ENCODE measurements around the gene TNFSF9.
"Not testable (repeated sequence)": the region's sequence is repeated elsewhere in the genome, so short reads cannot be mapped to it uniquely, and the experiment has no call there.

The TNFSF9 gene

GRCh38 chr19:6498294-6499036 is 32.4 kb upstream of the TNFSF9 start:
- Mint-ChIP-seq H3K4me1 (peaks cover 22% of the 10 kb centered on the region), H3K9me3 (no peaks in the 10 kb centered on the region), H3K4me3 (no peak overlapping the region), H3K27me3 (no peaks in the 10 kb centered on the region), H3K27ac (ENCODE audit: low read depth) (no peak overlapping the region), H3K36me3 (ENCODE audit: insufficient read depth) (peaks cover 9% of the 10 kb centered on the region)
- DNase-seq (ENCODE audit: low spot score in 2 of 2) (no peak), ATAC-seq (replicated peaks; ENCODE audit: extremely low read depth, poor library complexity, severe bottlenecking) (no peak)

GRCh38 chr19:6499052-6499790 is 31.6 kb upstream of the TNFSF9 start:
- H3K4me3 Mint-ChIP-seq = no peak overlapping the region
- no peak for DNase-seq (ENCODE audit: low spot score in 2 of 2)
- peaks cover 22% of the 10 kb centered on the region for H3K4me1 Mint-ChIP-seq
- H3K9me3 Mint-ChIP-seq = no peaks in the 10 kb centered on the region
- ATAC-seq (replicated peaks; ENCODE audit: extremely low read depth, poor library complexity, severe bottlenecking) = no peak
- no peak overlapping the region for H3K27ac Mint-ChIP-seq (ENCODE audit: low read depth)
- no peaks in the 10 kb centered on the region for H3K27me3 Mint-ChIP-seq
- H3K36me3 Mint-ChIP-seq (ENCODE audit: insufficient read depth) = peaks cover 9% of the 10 kb centered on the region

- ATAC-seq (replicated peaks; ENCODE audit: extremely low read depth, poor library complexity, severe bottlenecking) (no peak), DNase-seq (ENCODE audit: low spot score in 2 of 2) (no peak)
- Mint-ChIP-seq H3K9me3 (no peaks in the 10 kb centered on the region), H3K4me1 (peaks cover 28% of the 10 kb centered on the region), H3K27me3 (no peaks in the 10 kb centered on the region), H3K36me3 (ENCODE audit: insufficient read depth) (peaks cover 6% of the 10 kb centered on the region), H3K27ac (ENCODE audit: low read depth) (peak overlapping the region; percentile 58), H3K4me3 (peak overlapping the region; percentile 89)
Observed at GRCh38 chr19:6500837-6501739, 29.7 kb upstream of the TNFSF9 start.

GRCh38 chr19:6501740-6502648 is 28.8 kb upstream of the TNFSF9 start, which contains the start of gene TUBB4A:
TUBB4A (minus strand) TSS chr19:6502309; CDS start chr19:6502212, 97 bp downstream.
- Mint-ChIP-seq H3K9me3 (no peaks in the 10 kb centered on the region), H3K36me3 (ENCODE audit: insufficient read depth) (peaks cover 6% of the 10 kb centered on the region), H3K27ac (ENCODE audit: low read depth) (peak within 1 kb of the TSS; percentile 62), H3K4me3 (peak within 1 kb of the TSS; percentile 89), H3K4me1 (peaks cover 28% of the 10 kb centered on the region), H3K27me3 (no peaks in the 10 kb centered on the region)
- ATAC-seq (replicated peaks; ENCODE audit: extremely low read depth, poor library complexity, severe bottlenecking) (peak; percentile 33), DNase-seq (ENCODE audit: low spot score in 2 of 2) (peak in 1 of 2 donors; percentile 11)

- Mint-ChIP-seq H3K4me1 (peaks cover 23% of the 10 kb centered on the region), H3K27me3 (no peaks in the 10 kb centered on the region), H3K27ac (ENCODE audit: low read depth) (peak overlapping the region; percentile 62), H3K9me3 (no peaks in the 10 kb centered on the region), H3K36me3 (ENCODE audit: insufficient read depth) (peaks cover 3% of the 10 kb centered on the region), H3K4me3 (peak overlapping the region; percentile 89)
- DNase-seq (ENCODE audit: low spot score in 2 of 2) = no peak
- ATAC-seq (replicated peaks; ENCODE audit: extremely low read depth, poor library complexity, severe bottlenecking) = no peak
Observed at GRCh38 chr19:6503407-6504201, 27.2 kb upstream of the TNFSF9 start.

GRCh38 chr19:6508028-6508771 is 22.6 kb upstream of the TNFSF9 start:
- not testable (repeated sequence) for H3K4me3 Mint-ChIP-seq; H3K27me3 Mint-ChIP-seq; ATAC-seq (replicated peaks; ENCODE audit: extremely low read depth, poor library complexity, severe bottlenecking); H3K4me1 Mint-ChIP-seq; H3K36me3 Mint-ChIP-seq (ENCODE audit: insufficient read depth); H3K27ac Mint-ChIP-seq (ENCODE audit: low read depth); H3K9me3 Mint-ChIP-seq; DNase-seq (ENCODE audit: low spot score in 2 of 2)

GRCh38 chr19:6509118-6509971 is 21.5 kb upstream of the TNFSF9 start:
- H3K36me3 Mint-ChIP-seq (ENCODE audit: insufficient read depth) = peaks cover 4% of the 10 kb centered on the region
- H3K27ac Mint-ChIP-seq (ENCODE audit: low read depth) = no peak overlapping the region

GRCh38 chr19:6510618-6511017 is 20.2 kb upstream of the TNFSF9 start:
- ATAC-seq (replicated peaks; ENCODE audit: extremely low read depth, poor library complexity, severe bottlenecking) (no peak), DNase-seq (ENCODE audit: low spot score in 2 of 2) (no peak)
- Mint-ChIP-seq H3K27me3 (no peaks in the 10 kb centered on the region), H3K4me1 (peaks cover 5% of the 10 kb centered on the region), H3K9me3 (no peaks in the 10 kb centered on the region), H3K27ac (ENCODE audit: low read depth) (no peak overlapping the region), H3K36me3 (ENCODE audit: insufficient read depth) (peaks cover 4% of the 10 kb centered on the region), H3K4me3 (no peak overlapping the region)

More at GRCh38 chr19:6509118-6509971, 21.5 kb upstream of the TNFSF9 start:
- DNase-seq (ENCODE audit: low spot score in 2 of 2) (no peak), ATAC-seq (replicated peaks; ENCODE audit: extremely low read depth, poor library complexity, severe bottlenecking) (no peak)
- Mint-ChIP-seq H3K9me3 (no peaks in the 10 kb centered on the region), H3K4me3 (no peak overlapping the region), H3K27me3 (no peaks in the 10 kb centered on the region), H3K4me1 (peaks cover 7% of the 10 kb centered on the region)

GRCh38 chr19:6514089-6514488 is 16.7 kb upstream of the TNFSF9 start:
- no peaks in the 10 kb centered on the region for H3K27me3 Mint-ChIP-seq
- H3K4me3 Mint-ChIP-seq = no peak overlapping the region
- H3K27ac Mint-ChIP-seq (ENCODE audit: low read depth) = no peak overlapping the region
- DNase-seq (ENCODE audit: low spot score in 2 of 2) (no peak), ATAC-seq (replicated peaks; ENCODE audit: extremely low read depth, poor library complexity, severe bottlenecking) (no peak)
- H3K4me1 Mint-ChIP-seq = peaks cover 33% of the 10 kb centered on the region
- H3K36me3 Mint-ChIP-seq (ENCODE audit: insufficient read depth) = peaks cover 7% of the 10 kb centered on the region
- no peaks in the 10 kb centered on the region for H3K9me3 Mint-ChIP-seq

GRCh38 chr19:6514926-6515544 is 15.8 kb upstream of the TNFSF9 start:
- H3K27ac Mint-ChIP-seq (ENCODE audit: low read depth) = peak overlapping the region; percentile 80
- peak overlapping the region; percentile 88 for H3K4me3 Mint-ChIP-seq
- H3K9me3 Mint-ChIP-seq = no peaks in the 10 kb centered on the region
- peaks cover 33% of the 10 kb centered on the region for H3K4me1 Mint-ChIP-seq
- H3K27me3 Mint-ChIP-seq = no peaks in the 10 kb centered on the region
- DNase-seq (ENCODE audit: low spot score in 2 of 2) = no peak
- peaks cover 7% of the 10 kb centered on the region for H3K36me3 Mint-ChIP-seq (ENCODE audit: insufficient read depth)
- no peak for ATAC-seq (replicated peaks; ENCODE audit: extremely low read depth, poor library complexity, severe bottlenecking)
